K562 (cell line): ENCODE results near the gene NEURL1. TPM values are rescaled to one million over a fixed set of nuclear protein-coding genes. Genes with fewer than 3 reads are reported as not detected.

Experiments
- ATAC-seq: fragments of 200-7000 bp; cut with Tn5 transposase; 3 replicates; pipeline ENCODE4 v1.9.1; 2020; ENCODE audit warnings: moderate library complexity
- BruUV-seq: library from RNA; stranded (reverse); fragments of 400-500 nt; replicated peaks from 2 replicates; lab custom pipeline; 2021; lab: Mats Ljungman, UMichigan
- CTCF ChIA-PET: fragments of 300-600 bp; formaldehyde crosslinking; extraction: SDS; loops from one replicate; lab custom pipeline; 2021; ENCODE audit warnings: low intra/inter-chr PET ratio; lab: Yijun Ruan, JAX
- POLR2A ChIA-PET: fragments of 300-600, 350-650 bp; sonication (Branson Sonifier 250); formaldehyde crosslinking; extraction: SDS; loops from one replicate; lab custom pipeline; 2021; ENCODE audit warnings: antibody characterized with exemption, inconsistent platforms; lab: Yijun Ruan, JAX
- DNase-seq, 4 experiments: peaks; one replicate each; pipeline versions ENCODE4 v3.0.0 to v3.0.0-alpha.2; 2011 to 2018; ENCODE audit warnings: low spot score in 3 of 4, mixed read lengths in 3 of 4; ENCODE audit errors: extremely low read depth in 1 of 4
- FAIRE-seq: peaks from 2 replicates; lab custom pipeline; 2011; peaks lifted over from hg19 to GRCh38; lab: Jason Lieb, UNC
- H2AFZ ChIP-seq: 2 replicates; pipeline ENCODE4 v1.6.0; 2011; ENCODE audit warnings: low read depth, low read length, control low read depth, inconsistent platforms
- H3K27ac ChIP-seq: fragments of 200-600 bp; 3 replicates; pipeline ENCODE4 v1.8.0; 2011; ENCODE audit warnings: low read depth, mild to moderate bottlenecking, control low read depth, inconsistent platforms, low read length, moderate library complexity, mixed read lengths; ENCODE audit errors: extremely low read depth
- H3K27me3 ChIP-seq, 2 experiments: fragments of 300-600 bp in 1 of 2; 2 replicates in 1 of 2; 3 replicates in 1 of 2; pipeline versions ENCODE4 v1.6.0 to v1.8.0; 2011; ENCODE audit warnings: inconsistent platforms in 2 of 2, low read length in 2 of 2, mild to moderate bottlenecking in 1 of 2, mixed read lengths in 1 of 2, moderate library complexity in 1 of 2; ENCODE audit not compliant: control insufficient read depth in 2 of 2, insufficient read depth in 2 of 2
- H3K36me3 ChIP-seq: fragments of 300-600 bp; 3 replicates; pipeline ENCODE4 v1.8.0; 2011; ENCODE audit warnings: mild to moderate bottlenecking, low read length, inconsistent platforms; ENCODE audit not compliant: control insufficient read depth, insufficient read depth
- H3K4me1 ChIP-seq, 2 experiments: fragments of 200-600 bp in 1 of 2; replicated peaks in 1 of 2; 2 replicates in 1 of 2; 3 replicates in 1 of 2; pipeline versions ENCODE4 v1.5.1 to v1.8.0; 2011; ENCODE audit warnings: inconsistent platforms in 2 of 2, low read length in 2 of 2, mild to moderate bottlenecking in 1 of 2, mixed read lengths in 1 of 2, moderate library complexity in 1 of 2; ENCODE audit not compliant: control insufficient read depth in 2 of 2, insufficient read depth in 2 of 2
- H3K4me2 ChIP-seq: 2 replicates; pipeline ENCODE4 v1.6.1; 2011; ENCODE audit warnings: low read length, control low read depth, inconsistent platforms, mixed read lengths; ENCODE audit not compliant: insufficient read depth
- H3K4me3 ChIP-seq: fragments of 200-600 bp; sonication (generic), shearing (Covaris generic); 2 replicates; pipeline ENCODE4 v1.5.1; 2016; ENCODE audit warnings: control low read depth, inconsistent platforms
- H3K79me2 ChIP-seq: fragments of 200-600 bp; 3 replicates; pipeline ENCODE4 v1.8.0; 2011; ENCODE audit warnings: low read length, inconsistent platforms; ENCODE audit not compliant: control insufficient read depth, insufficient read depth
- H3K9ac ChIP-seq, 2 experiments: 2 replicates each; pipeline versions ENCODE4 v1.6.0 to v1.6.1; 2011; ENCODE audit warnings: low read depth in 2 of 2, low read length in 2 of 2, control low read depth in 1 of 2, inconsistent platforms in 1 of 2, mild to moderate bottlenecking in 1 of 2, mixed read lengths in 1 of 2; ENCODE audit not compliant: insufficient read depth in 1 of 2
- H3K9me1 ChIP-seq: one replicate; pipeline ENCODE4 v1.6.0; 2011; ENCODE audit warnings: inconsistent platforms, mild to moderate bottlenecking, low read length, moderate library complexity; ENCODE audit not compliant: control insufficient read depth, insufficient read depth
- H3K9me3 ChIP-seq: replicated peaks from 2 replicates; pipeline ENCODE4 v1.5.1; 2011; ENCODE audit warnings: low read depth, low read length, inconsistent platforms; ENCODE audit not compliant: control insufficient read depth, insufficient read depth
- H4K20me1 ChIP-seq: replicated peaks from 2 replicates; pipeline ENCODE4 v1.6.1; 2011; ENCODE audit warnings: low read length, inconsistent platforms, mixed read lengths; ENCODE audit not compliant: control insufficient read depth, insufficient read depth
- CHD4 ChIP-seq: fragments of 200-600 bp; sonication (generic); IDR thresholded peaks from 3 replicates; pipeline ENCODE4 v1.6.1; 2012; ENCODE audit warnings: low read depth, mild to moderate bottlenecking, mixed read lengths, low read length, inconsistent platforms; ENCODE audit not compliant: insufficient read depth, insufficient replicate concordance, poor library complexity, severe bottlenecking
- NFE2L1 ChIP-seq: fragments of 450-650 bp; IDR thresholded peaks from 2 replicates; pipeline ENCODE4 v1.6.1; 2016; ENCODE audit warnings: missing genetic modification characterization, low read depth, mild to moderate bottlenecking, missing compliant biosample characterization, moderate library complexity, borderline replicate concordance
- NR2C2 ChIP-seq, 2 experiments: fragments of 200-800 bp in 1 of 2; sonication (Bioruptor generic) in 1 of 2; sonication (generic) in 1 of 2; formaldehyde crosslinking in 1 of 2; IDR thresholded peaks; 2 replicates each; pipeline versions ENCODE4 v1.6.1 to v1.8.0; 2016 to 2022; ENCODE audit warnings: mild to moderate bottlenecking in 1 of 2, missing compliant biosample characterization in 1 of 2, missing genetic modification characterization in 1 of 2, missing genetic modification reagents in 1 of 2
- SREBF1 ChIP-seq: fragments of 150-350 bp; IDR thresholded peaks from 2 replicates; pipeline ENCODE4 v1.6.1; 2014; ENCODE audit warnings: antibody characterized with exemption, low read depth, low read length, borderline replicate concordance
- ZNF444 ChIP-seq: fragments of 250-450 bp; sonication (Bioruptor Pico); IDR thresholded peaks from 2 replicates; pipeline ENCODE4 v1.4.0; 2020; ENCODE audit warnings: mild to moderate bottlenecking, moderate library complexity
- WGBS: fragments of 100-300 bp; shearing (Covaris generic); methylation state at CpG from one replicate; pipeline ENCODE4 v1.1.6; 2016; ENCODE audit warnings: low coverage, mixed read lengths; ENCODE audit not compliant: insufficient coverage; ENCODE audit errors: missing lambda C conversion rate; 5-methylcytosine and 5-hydroxymethylcytosine counted together
- in situ Hi-C: fragments of 300-500 bp; cut with MboI; formaldehyde crosslinking; loops from 4 replicates; pipeline ENCODE4 v1.15.0; 2018; ENCODE audit warnings: inconsistent platforms, mixed read lengths
- intact Hi-C: fragments of 100-400 bp; cut with micrococcal nuclease; formaldehyde crosslinking; loops from 2 replicates; pipeline ENCODE4 v1.14.2; 2022
- polyA plus RNA-seq, 8 experiments: library from polyadenylated mRNA; depleted of rRNA in 4 of 8; stranded (reverse) in 5 of 8; unstranded in 3 of 8; fragments of >200 nt; fragmentation: Nextera tagmentation in 2 of 8; fragmentation: Illumina TruSeq in 1 of 8; extraction: Ambion mirVana in 2 of 8; extraction: Trizol in 1 of 8; gene quantifications; 2 replicates each; pipeline versions ENCODE4 v1.2.1 to v1.2.3, GENCODE V29; 2011 to 2014; ENCODE audit warnings: inconsistent platforms in 1 of 8, missing spikeins in 1 of 8
- total RNA-seq, 7 experiments: library from RNA; depleted of rRNA in 6 of 7; stranded (reverse); fragments of >200 nt in 6 of 7; fragmentation: Illumina TruSeq in 2 of 7; extraction: Trizol in 2 of 7; gene quantifications; 2 replicates each; pipeline versions ENCODE4 v1.2.1 to v1.2.3, GENCODE V29; 2011 to 2021; ENCODE audit warnings: low replicate concordance in 1 of 7
- TF ChIP-seq, protein P1 (sequence below), 2 experiments: fragments of 450-650 bp; IDR thresholded peaks; 2 replicates each; pipeline ENCODE4 v1.6.1; 2018; ENCODE audit warnings: mild to moderate bottlenecking in 2 of 2, low read depth in 1 of 2; ENCODE audit not compliant: partially characterized antibody in 2 of 2
- TF ChIP-seq, protein P2 (sequence below), 2 experiments: fragments of 200-800 bp in 1 of 2; sonication (Bioruptor generic) in 1 of 2; sonication (generic) in 1 of 2; formaldehyde crosslinking in 1 of 2; IDR thresholded peaks in 1 of 2; conservative IDR thresholded peaks in 1 of 2; 2 replicates each; pipeline versions ENCODE4 v1.5.0 to v1.6.1; 2016 to 2020; ENCODE audit warnings: missing compliant biosample characterization in 1 of 2, missing genetic modification characterization in 1 of 2, missing genetic modification reagents in 1 of 2

The NEURL1 gene
- total and polyA plus RNA-seq, 9 of the 15 experiments (the other 6 are each of a cell fraction or from before 2014, with no cell fraction given) = 0.01 to 0.45 (median 0.16) TPM; not detected in 5

DNA sequence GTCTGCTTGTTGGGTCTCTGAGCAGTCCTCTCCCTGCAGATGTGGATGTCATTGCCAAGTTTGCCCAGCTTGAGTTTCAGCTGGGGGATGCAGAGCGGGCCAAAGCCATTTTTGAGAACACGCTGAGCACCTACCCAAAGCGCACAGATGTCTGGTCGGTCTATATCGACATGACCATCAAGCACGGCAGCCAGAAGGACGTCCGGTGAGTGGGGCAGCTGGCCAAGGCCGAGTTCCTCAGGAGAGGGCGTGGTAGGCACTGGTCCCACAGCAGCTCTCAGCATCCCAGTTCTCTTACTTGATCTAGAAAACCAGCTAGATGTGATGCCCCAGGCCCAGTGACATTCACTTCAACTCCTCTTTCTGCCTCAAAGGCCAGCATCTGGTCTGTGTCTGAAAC, 49.0 kb upstream of the NEURL1 start:
- TF ChIP-seq, protein P1, sequence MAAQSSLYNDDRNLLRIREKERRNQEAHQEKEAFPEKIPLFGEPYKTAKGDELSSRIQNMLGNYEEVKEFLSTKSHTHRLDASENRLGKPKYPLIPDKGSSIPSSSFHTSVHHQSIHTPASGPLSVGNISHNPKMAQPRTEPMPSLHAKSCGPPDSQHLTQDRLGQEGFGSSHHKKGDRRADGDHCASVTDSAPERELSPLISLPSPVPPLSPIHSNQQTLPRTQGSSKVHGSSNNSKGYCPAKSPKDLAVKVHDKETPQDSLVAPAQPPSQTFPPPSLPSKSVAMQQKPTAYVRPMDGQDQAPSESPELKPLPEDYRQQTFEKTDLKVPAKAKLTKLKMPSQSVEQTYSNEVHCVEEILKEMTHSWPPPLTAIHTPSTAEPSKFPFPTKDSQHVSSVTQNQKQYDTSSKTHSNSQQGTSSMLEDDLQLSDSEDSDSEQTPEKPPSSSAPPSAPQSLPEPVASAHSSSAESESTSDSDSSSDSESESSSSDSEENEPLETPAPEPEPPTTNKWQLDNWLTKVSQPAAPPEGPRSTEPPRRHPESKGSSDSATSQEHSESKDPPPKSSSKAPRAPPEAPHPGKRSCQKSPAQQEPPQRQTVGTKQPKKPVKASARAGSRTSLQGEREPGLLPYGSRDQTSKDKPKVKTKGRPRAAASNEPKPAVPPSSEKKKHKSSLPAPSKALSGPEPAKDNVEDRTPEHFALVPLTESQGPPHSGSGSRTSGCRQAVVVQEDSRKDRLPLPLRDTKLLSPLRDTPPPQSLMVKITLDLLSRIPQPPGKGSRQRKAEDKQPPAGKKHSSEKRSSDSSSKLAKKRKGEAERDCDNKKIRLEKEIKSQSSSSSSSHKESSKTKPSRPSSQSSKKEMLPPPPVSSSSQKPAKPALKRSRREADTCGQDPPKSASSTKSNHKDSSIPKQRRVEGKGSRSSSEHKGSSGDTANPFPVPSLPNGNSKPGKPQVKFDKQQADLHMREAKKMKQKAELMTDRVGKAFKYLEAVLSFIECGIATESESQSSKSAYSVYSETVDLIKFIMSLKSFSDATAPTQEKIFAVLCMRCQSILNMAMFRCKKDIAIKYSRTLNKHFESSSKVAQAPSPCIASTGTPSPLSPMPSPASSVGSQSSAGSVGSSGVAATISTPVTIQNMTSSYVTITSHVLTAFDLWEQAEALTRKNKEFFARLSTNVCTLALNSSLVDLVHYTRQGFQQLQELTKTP (IDR thresholded peaks at IDR 0.05; ENCODE audit: low read depth in 1 of 2, partially characterized antibody in 2 of 2) = no peak
- TF ChIP-seq, protein P2, sequence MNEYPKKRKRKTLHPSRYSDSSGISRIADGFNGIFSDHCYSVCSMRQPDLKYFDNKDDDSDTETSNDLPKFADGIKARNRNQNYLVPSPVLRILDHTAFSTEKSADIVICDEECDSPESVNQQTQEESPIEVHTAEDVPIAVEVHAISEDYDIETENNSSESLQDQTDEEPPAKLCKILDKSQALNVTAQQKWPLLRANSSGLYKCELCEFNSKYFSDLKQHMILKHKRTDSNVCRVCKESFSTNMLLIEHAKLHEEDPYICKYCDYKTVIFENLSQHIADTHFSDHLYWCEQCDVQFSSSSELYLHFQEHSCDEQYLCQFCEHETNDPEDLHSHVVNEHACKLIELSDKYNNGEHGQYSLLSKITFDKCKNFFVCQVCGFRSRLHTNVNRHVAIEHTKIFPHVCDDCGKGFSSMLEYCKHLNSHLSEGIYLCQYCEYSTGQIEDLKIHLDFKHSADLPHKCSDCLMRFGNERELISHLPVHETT (CRISPR knock-in tag; conservative IDR thresholded peaks at IDR 0.05 in 1 of 2, IDR thresholded peaks at IDR 0.05 in 1 of 2) = no peak
- no peak for TF ChIP-seq NR2C2 (CRISPR knock-in tag; IDR thresholded peaks at IDR 0.05)
- TF ChIP-seq NR2C2 (tag; IDR thresholded peaks at IDR 0.05) = no peak
- TF ChIP-seq ZNF444 = no peak
- TF ChIP-seq CHD4 = no peak
- TF ChIP-seq NFE2L1 (tag) = no peak
- TF ChIP-seq SREBF1 = no peak
- no peak overlapping the region for H3K27ac ChIP-seq
- 96% methylated on average over 8 of the region's 10 CpGs for WGBS
- H3K9me1 ChIP-seq = no peaks in the 10 kb centered on the region
- H3K4me2 ChIP-seq = no peak overlapping the region
- peaks cover 82% of the 10 kb centered on the region; the same call in 2 of the 3 replicates for H3K36me3 ChIP-seq
- ChIA-PET CTCF (interaction anchor here (0.5 kb wide), 1 partner anchor 26 kb away, joined by 3 read pairs; no protein-coding TSS in a partner anchor), POLR2A (interaction anchor here (1.2 kb wide), 1 partner anchor 10 kb away, joined by 4 read pairs; no protein-coding TSS in a partner anchor)
- intact Hi-C loops (no loop called here), in situ Hi-C loops (no loop called here)
- H3K9me3 ChIP-seq = no peaks in the 10 kb centered on the region
- ATAC-seq = no peak
- BruUV-seq = no TSS peak
- no peaks in the 10 kb centered on the region for H3K79me2 ChIP-seq
- no peak overlapping the region for H2AFZ ChIP-seq
- H3K9ac ChIP-seq = no peak overlapping the region
- H3K27me3 ChIP-seq = no peaks in the 10 kb centered on the region
- no peak for DNase-seq
- FAIRE-seq = no peak
- H4K20me1 ChIP-seq = 0 out of 2 replicates have a peak, but pooled peaks cover 3% of the 10 kb centered on the region
- H3K4me1 ChIP-seq = peaks cover 0 to 2% of the 10 kb centered on the region in 2 experiments; a peak in 2 of 5 replicates
- H3K4me3 ChIP-seq = no peak overlapping the region
